Mucosa of rectum (tissue), 2 donors: Measurements from ENCODE around the gene HEXB.

ENCODE experiments used
- H3K27ac ChIP-seq, 2 donors: one replicate each; pipeline ENCODE4 v1.7.0; 2013; ENCODE audit warnings: inconsistent platforms in 2 of 2, low read depth in 2 of 2, low read length in 2 of 2
- H3K27me3 ChIP-seq, 2 donors: one replicate each; pipeline ENCODE4 v1.7.0; 2013; ENCODE audit warnings: low read length in 2 of 2; ENCODE audit not compliant: control insufficient read depth in 2 of 2, insufficient read depth in 2 of 2
- H3K36me3 ChIP-seq, 2 donors: one replicate each; pipeline ENCODE4 v1.7.0; 2013; ENCODE audit warnings: low read length in 2 of 2; ENCODE audit not compliant: control insufficient read depth in 2 of 2, insufficient read depth in 2 of 2
- H3K4me1 ChIP-seq, 2 donors: one replicate each; pipeline ENCODE4 v1.7.0; 2013; ENCODE audit warnings: low read length in 2 of 2, mild to moderate bottlenecking in 1 of 2; ENCODE audit not compliant: control insufficient read depth in 2 of 2, insufficient read depth in 2 of 2
- H3K4me3 ChIP-seq, 2 donors: one replicate each; pipeline ENCODE4 v1.7.0; 2013; ENCODE audit warnings: low read length in 2 of 2
- H3K9ac ChIP-seq, 2 donors: one replicate each; pipeline ENCODE4 v1.7.0; 2013; ENCODE audit warnings: low read length in 2 of 2, low read depth in 1 of 2, mild to moderate bottlenecking in 1 of 2
- H3K9me3 ChIP-seq, 2 donors: one replicate each; pipeline ENCODE4 v1.7.0; 2013; ENCODE audit warnings: low read length in 2 of 2; ENCODE audit not compliant: control insufficient read depth in 2 of 2
- donor health status: healthy.
- donor health status: Normal muscosa, but diverticular disease.

Gene HEXB

GRCh38 chr5:74641735-74642542 is 43.1 kb upstream of the HEXB start:
- peak overlapping the region; percentile 94 to 96 for H3K27ac ChIP-seq
- H3K4me3 ChIP-seq, result peak overlapping the region; percentile 71 to 89
- H3K36me3 ChIP-seq, result no peaks in the 10 kb centered on the region
- no peaks in the 10 kb centered on the region for H3K27me3 ChIP-seq
- H3K4me1 ChIP-seq, result peaks cover 8 to 20% of the 10 kb centered on the region in 2 donors
- H3K9ac ChIP-seq, result peak overlapping the region; percentile 61 to 80
- H3K9me3 ChIP-seq, result no peaks in the 10 kb centered on the region

GRCh38 chr5:74642543-74642863 is 42.5 kb upstream of the HEXB start:
- peak overlapping the region in 1 of 2 donors; percentile 10 for H3K27ac ChIP-seq
- H3K9me3 ChIP-seq, result no peaks in the 10 kb centered on the region
- peaks cover 8 to 16% of the 10 kb centered on the region in 2 donors for H3K4me1 ChIP-seq
- H3K9ac ChIP-seq, result no peak overlapping the region
- no peaks in the 10 kb centered on the region for H3K27me3 ChIP-seq
- H3K4me3 ChIP-seq, result no peak overlapping the region
- no peaks in the 10 kb centered on the region for H3K36me3 ChIP-seq

GRCh38 chr5:74643111-74643562 is 41.9 kb upstream of the HEXB start:
- no peaks in the 10 kb centered on the region for H3K36me3 ChIP-seq
- no peak overlapping the region for H3K4me3 ChIP-seq
- no peaks in the 10 kb centered on the region for H3K9me3 ChIP-seq
- H3K27me3 ChIP-seq, result no peaks in the 10 kb centered on the region
- peaks cover 8 to 10% of the 10 kb centered on the region in 2 donors for H3K4me1 ChIP-seq
- H3K9ac ChIP-seq, result no peak overlapping the region
- H3K27ac ChIP-seq, result peak overlapping the region; percentile 7 to 10

- Histone ChIP-seq H3K27ac (no peak overlapping the region), H3K4me1 (no peaks in the 10 kb centered on the region), H3K9ac (no peak overlapping the region), H3K36me3 (no peaks in the 10 kb centered on the region), H3K27me3 (no peaks in the 10 kb centered on the region), H3K4me3 (no peak overlapping the region), H3K9me3 (no peaks in the 10 kb centered on the region)
Observed at GRCh38 chr5:74647096-74647495, 37.9 kb upstream of the HEXB start.

- no peaks in the 10 kb centered on the region for H3K9me3 ChIP-seq
- no peak overlapping the region for H3K4me3 ChIP-seq
- no peaks in the 10 kb centered on the region for H3K4me1 ChIP-seq
- H3K9ac ChIP-seq, result no peak overlapping the region
- no peaks in the 10 kb centered on the region for H3K36me3 ChIP-seq
- no peak overlapping the region for H3K27ac ChIP-seq
- H3K27me3 ChIP-seq, result no peaks in the 10 kb centered on the region
Observed at GRCh38 chr5:74648835-74649293, 36.2 kb upstream of the HEXB start.

- no peak overlapping the region for H3K9ac ChIP-seq
- no peak overlapping the region for H3K27ac ChIP-seq
- H3K9me3 ChIP-seq, result no peaks in the 10 kb centered on the region
- no peaks in the 10 kb centered on the region for H3K36me3 ChIP-seq
- no peaks in the 10 kb centered on the region for H3K27me3 ChIP-seq
- H3K4me1 ChIP-seq, result no peaks in the 10 kb centered on the region
- H3K4me3 ChIP-seq, result no peak overlapping the region
Observed at GRCh38 chr5:74649421-74649973, 35.5 kb upstream of the HEXB start.

- Histone ChIP-seq H3K9ac (no peak overlapping the region), H3K27me3 (no peaks in the 10 kb centered on the region), H3K27ac (no peak overlapping the region), H3K36me3 (no peaks in the 10 kb centered on the region), H3K9me3 (no peaks in the 10 kb centered on the region), H3K4me3 (no peak overlapping the region), H3K4me1 (no peaks in the 10 kb centered on the region)
Observed at GRCh38 chr5:74651710-74652109, 33.3 kb upstream of the HEXB start.

GRCh38 chr5:74652576-74652975 is 32.5 kb upstream of the HEXB start:
- no peaks in the 10 kb centered on the region for H3K27me3 ChIP-seq
- H3K9ac ChIP-seq, result no peak overlapping the region
- H3K9me3 ChIP-seq, result no peaks in the 10 kb centered on the region
- H3K4me3 ChIP-seq, result no peak overlapping the region
- H3K36me3 ChIP-seq, result no peaks in the 10 kb centered on the region
- no peaks in the 10 kb centered on the region for H3K4me1 ChIP-seq
- H3K27ac ChIP-seq, result no peak overlapping the region

- H3K4me1 ChIP-seq, result no peaks in the 10 kb centered on the region
- no peak overlapping the region for H3K27ac ChIP-seq
- H3K9me3 ChIP-seq, result no peaks in the 10 kb centered on the region
- H3K36me3 ChIP-seq, result no peaks in the 10 kb centered on the region
- no peak overlapping the region for H3K4me3 ChIP-seq
- no peaks in the 10 kb centered on the region for H3K27me3 ChIP-seq
- H3K9ac ChIP-seq, result no peak overlapping the region
Observed at GRCh38 chr5:74653991-74654390, 31.0 kb upstream of the HEXB start.

GRCh38 chr5:74655206-74655605 is 29.8 kb upstream of the HEXB start:
- no peak overlapping the region for H3K27ac ChIP-seq
- H3K9me3 ChIP-seq, result no peaks in the 10 kb centered on the region
- no peak overlapping the region for H3K4me3 ChIP-seq
- H3K9ac ChIP-seq, result no peak overlapping the region
- no peaks in the 10 kb centered on the region for H3K27me3 ChIP-seq
- no peaks in the 10 kb centered on the region for H3K4me1 ChIP-seq
- H3K36me3 ChIP-seq, result no peaks in the 10 kb centered on the region
